CD1c-positive myeloid dendritic cell (primary cell): ENCODE measurements around the gene UBASH3B.
"Not testable (repeated sequence)": the region's sequence is repeated elsewhere in the genome, so short reads cannot be mapped to it uniquely, and the experiment has no call there.

Experiments used
- DNase-seq: peaks from one replicate; pipeline ENCODE4 v3.0.0-alpha.2; 2016; ENCODE audit errors: extremely low spot score

UBASH3B gene, protein sequence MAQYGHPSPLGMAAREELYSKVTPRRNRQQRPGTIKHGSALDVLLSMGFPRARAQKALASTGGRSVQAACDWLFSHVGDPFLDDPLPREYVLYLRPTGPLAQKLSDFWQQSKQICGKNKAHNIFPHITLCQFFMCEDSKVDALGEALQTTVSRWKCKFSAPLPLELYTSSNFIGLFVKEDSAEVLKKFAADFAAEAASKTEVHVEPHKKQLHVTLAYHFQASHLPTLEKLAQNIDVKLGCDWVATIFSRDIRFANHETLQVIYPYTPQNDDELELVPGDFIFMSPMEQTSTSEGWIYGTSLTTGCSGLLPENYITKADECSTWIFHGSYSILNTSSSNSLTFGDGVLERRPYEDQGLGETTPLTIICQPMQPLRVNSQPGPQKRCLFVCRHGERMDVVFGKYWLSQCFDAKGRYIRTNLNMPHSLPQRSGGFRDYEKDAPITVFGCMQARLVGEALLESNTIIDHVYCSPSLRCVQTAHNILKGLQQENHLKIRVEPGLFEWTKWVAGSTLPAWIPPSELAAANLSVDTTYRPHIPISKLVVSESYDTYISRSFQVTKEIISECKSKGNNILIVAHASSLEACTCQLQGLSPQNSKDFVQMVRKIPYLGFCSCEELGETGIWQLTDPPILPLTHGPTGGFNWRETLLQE

DNA sequence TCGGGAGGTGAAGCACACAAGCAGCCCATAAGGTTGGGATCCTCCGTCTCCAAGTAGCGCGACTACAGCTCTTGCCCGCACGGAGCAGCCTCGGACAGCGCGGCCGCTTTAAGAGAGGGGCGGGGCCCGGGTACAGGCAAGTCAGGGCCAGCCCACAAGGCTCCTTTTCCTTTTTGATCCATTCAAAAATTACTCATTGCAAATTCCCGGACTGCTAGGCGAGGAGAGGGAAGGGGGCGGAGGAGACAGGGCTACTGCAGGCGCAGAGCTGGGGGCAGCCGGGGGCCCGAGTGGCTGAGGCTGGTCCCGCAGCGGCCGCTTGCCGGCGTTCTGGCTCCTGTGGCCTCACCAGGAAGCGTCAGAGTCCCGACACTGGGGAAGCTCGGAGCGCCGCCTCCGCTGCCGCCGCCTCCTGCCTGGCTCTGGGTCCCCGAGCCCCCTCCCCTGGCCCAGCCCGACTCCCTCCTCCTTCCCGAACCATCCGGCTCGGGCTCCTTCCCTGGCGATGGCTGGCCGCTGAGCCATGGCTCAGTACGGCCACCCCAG is at the start of gene UBASH3B:
Gene UBASH3B (plus strand): TSS at position 196 of the 546 bp plus-strand sequence. CDS start 328 bp downstream, at position 524.
- DNase-seq: peak; percentile 73

DNA sequence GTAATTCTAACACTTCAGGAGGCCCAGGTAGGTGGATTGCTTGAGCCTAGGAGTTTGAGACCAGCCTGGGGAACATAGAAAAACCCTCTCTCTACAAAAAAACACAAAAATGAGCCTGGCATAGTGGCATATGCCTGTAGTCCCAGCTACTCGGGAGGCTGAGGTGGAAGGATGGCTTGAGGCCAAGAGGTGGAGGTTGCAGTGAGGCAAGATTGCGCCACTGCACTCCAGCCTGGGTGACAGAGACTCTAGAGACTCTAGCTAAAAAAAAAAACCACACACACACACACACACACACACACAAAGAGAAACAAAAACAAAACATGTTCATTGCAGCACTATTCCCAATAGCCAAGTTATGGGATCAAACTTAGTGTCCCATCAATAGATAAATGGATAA is 48.4 kb upstream of the UBASH3B start:
- not testable (repeated sequence) for DNase-seq

DNA sequence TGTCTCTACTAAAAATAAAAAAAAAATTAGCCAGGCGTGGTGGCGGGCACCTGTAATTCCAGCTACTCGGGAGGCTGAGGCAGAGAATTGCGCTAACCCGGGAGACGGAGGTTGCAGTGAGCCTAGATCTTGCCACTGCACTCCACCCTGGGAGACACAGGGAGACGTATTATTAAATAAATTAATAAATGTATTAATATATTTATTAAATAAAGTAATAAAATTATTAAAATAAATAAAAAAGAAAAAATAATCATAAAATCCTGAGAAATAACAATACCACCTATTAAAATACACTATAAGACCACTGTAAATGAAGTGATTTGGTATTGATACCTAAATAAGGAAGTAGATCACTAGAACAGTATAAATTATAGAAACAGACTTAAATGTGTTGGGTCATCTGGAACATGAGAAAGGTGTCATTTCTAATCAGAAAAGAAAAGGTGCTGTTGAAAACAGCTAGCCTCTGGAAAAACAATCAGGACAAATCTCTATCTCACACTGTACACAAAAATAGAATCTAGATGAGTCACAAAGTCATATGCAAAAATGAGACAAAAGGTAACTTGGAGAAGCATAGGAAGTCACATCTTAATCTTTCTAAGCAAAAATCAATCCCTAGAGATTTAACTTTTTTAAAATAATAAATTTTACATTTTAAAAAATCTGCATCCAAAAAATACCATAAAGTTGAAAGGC is 43.2 kb upstream of the UBASH3B start:
- no peak for DNase-seq

DNA sequence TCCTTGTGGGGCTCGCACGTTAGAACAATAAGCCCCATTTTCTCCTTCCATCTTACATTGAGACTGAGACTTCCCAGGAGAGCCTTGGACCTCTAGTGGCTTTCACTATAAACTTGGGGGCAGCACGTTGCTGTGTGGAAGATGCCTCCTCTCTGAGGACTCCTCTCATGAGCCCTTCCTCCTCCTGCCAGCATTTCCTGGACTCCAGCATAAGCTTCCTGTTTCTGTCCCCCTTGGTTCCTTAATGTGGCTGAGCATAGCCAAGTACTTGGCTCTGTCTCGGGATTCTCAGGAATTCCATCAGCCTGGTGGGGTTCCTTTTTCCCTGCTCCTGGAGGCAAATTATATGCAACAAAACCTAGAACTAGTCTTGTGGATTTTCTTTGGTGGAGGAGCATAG is 38.8 kb upstream of the UBASH3B start:
- peak; percentile 27 for DNase-seq

DNA sequence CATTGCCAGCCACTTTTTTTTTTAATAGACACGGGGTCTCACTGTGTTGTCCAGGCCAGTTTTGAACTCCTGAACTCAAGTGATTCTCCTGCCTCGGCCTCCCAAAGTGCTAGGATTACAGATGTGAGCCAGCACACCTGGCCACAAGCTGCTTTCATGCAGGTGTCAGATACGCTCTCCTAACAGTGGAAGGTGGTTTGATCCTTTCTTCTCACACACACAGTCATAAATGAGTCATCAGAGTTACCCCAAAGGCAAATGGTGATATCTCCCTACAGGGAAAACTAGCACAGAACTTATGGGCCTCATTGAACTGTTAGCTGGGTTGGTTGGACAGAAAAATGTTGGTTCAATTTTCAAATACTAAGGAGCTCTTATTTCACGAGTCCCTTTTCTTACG is 38.2 kb upstream of the UBASH3B start:
- DNase-seq: no peak

DNA sequence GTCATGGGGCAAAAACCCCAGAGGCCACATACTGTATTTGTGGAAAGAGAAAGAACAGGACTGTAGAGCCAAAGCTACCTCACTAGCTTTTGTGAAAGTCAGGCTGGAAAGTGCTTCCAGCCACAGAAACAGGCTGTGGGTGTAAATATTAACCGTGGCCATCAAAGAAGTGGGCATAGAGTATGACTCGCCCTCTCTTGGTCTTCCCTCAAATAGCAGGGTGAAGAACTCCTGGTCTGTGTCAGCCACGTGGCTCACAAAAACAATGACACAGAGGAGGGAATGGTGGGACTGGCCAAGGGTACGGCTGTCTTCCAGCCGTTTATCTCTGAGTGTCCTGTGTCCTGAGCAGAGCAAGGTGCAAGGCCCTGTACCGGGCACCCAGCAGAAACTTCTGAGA is 37.6 kb upstream of the UBASH3B start:
- no peak for DNase-seq

DNA sequence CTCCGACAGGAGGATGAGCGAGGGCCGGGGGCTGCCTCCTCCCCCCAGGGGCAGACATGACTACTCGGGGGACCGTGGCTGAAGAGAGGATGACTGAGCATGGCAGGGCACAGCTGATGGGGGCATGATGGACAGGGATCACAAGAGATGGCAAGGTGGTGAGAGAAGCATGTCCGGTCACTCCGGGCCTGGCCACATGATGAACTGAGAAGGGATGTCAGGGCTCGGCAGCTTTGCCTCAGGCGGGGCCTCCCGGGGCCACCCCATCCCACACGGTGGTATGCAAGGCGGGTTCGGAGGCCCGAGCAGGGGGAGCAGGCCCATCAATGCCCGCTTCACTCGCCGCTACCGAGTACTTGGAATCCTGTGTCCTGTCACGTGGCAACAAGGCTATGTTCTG is 36.6 kb upstream of the UBASH3B start:
- no peak for DNase-seq

DNA sequence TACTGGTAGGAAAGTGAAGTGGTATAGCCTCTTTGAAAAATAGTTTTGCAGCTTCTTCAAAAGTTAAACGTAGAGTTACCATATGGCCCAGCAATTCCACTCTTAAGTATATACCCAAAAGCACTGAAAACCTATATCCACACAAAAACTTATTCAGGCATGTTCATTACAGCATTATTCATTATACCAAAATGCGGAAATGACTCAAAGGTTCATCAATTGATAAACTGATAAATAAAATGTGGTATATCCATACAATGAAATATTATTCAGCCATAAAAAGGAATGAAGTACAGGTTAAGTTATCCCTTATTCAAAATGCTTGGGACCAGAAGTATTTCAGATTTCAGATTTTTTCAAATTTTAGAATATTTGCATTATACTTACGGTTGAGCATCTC is 35.8 kb upstream of the UBASH3B start:
- DNase-seq: no peak

DNA sequence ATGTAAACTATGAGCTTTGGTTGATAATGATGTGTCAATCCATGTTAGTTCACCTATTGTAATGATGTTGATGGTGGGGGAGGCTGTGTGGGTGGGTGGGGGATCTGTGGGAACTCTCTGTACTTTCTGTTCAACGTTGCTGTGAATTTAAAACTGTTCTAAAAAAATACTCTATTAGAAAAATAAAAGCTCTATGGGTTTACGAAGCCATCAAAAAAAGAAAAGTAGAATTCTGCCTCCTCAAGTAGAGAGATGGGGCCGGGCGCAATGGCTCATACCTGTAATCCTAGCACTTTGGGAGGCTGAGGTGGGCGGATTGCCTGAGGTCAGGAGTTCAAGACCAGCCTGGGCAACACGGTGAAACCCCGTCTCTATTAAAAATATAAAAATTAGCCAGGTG is 30.0 kb upstream of the UBASH3B start:
- not testable (repeated sequence) for DNase-seq

DNA sequence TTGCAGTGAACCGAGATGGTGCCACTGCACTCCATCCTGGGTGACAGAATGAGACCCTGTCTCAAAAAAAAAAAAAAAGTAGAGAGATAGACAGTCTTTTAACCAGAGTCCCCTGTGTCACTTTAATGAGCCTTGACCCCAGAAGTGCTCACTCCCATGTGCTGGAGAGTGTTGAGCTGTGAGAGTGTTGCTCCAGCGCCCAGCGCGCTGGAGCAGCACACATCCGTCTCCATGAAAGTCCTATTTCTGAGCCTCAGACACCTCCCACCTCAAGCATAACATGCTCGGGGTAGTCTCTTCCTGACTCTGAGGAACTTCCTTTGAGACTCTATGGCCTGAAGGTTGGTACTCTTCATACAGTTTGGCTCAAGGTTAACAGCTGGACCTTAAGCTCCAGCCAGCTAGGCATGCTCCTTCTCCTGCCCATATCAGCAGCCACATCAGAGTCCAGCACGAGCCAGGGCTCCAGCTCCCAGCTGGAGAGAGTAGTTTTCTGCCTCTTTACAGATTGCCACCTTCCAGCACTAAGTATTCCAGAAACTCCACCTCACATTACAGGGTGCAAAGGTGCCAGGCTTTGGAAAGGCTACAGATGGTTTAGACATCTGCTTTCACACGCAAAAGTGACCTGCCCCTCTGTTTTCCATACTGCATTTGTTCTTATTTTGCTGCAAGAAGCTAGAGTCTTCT is 29.4 kb upstream of the UBASH3B start:
- DNase-seq: no peak

DNA sequence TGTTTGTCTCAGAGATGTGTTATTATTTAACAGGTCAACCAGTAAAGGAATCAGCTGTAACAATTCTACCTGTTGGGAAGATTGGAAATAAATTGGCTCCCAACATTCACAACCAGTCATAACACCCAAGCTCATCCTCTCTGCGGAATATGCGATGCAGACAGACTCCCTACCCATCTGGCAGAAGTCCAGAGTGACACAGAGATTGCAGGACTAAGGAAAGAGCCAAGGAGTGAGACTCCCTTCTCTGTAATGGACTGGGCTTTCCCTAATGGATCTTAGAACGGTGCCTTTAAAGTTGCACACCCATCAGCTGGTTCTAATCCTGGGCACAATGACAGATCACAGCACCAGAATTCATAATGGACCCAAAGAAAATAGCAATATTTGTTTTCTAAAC is 27.8 kb upstream of the UBASH3B start:
- no peak for DNase-seq

DNA sequence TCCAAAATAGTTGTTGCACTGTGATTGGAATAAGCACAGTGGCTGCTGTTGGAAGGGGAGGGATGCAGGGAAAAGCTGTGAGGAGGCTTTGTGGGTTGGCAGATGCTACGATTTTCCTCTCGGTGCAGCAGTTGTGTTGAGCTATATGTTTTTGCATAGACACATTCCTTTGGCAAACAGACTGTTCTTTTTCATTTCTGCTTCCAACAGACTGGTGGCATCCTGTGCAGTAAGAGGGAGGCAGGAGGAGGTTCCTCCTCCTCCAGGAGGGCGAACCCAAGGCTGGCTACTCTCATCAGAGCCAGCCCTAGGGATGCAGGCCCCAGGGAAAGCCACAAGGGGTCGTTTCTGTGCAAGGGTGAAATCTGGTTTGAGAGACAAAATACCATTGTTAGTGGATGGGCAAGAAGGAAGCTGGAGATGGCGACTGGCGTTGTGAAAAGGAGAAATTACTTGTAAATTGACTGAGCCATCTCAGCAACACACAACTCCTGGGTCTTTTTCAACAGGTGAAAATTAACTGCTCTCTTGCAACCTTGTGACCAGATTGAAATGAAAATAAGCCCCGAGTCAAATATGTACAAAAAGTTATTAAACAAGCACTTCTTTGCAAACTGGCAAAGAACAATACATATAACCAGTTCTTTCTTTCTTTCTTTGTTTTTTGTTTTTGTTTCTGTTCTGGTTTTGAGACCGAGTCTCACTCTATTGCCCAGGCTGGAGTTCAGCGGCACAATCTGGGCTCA is 26.5 kb upstream of the UBASH3B start:
- DNase-seq: peak; percentile 88

DNA sequence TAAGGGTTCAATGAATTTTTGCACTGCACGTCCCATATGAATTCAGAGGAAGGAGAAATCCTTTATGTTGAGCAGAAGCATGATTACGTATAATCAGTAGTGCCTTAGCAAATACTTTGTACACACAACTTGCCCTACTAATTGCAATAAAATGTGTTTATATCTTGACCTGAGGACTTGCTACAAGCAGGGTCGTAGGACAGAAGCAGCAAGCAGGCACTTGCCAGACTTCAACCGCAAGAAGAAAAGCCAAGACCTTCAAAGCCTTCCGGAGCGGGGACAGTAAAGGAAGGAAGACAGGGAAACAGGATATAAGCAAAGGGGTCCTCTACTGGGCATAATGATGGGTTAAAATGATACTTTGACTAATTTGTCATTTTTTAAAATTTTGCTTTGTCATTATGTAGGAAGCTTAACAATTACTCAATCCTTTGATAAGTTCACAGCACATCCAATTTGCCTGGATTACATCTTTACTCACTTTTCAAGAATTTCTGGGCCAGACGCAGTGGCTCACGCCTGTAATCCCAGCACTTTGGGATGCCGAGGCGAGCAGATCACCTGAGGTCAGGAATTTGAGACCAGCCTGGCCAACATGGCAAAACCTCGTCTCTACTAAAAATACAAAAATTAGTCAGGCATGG is 23.2 kb upstream of the UBASH3B start:
- DNase-seq: no peak

DNA sequence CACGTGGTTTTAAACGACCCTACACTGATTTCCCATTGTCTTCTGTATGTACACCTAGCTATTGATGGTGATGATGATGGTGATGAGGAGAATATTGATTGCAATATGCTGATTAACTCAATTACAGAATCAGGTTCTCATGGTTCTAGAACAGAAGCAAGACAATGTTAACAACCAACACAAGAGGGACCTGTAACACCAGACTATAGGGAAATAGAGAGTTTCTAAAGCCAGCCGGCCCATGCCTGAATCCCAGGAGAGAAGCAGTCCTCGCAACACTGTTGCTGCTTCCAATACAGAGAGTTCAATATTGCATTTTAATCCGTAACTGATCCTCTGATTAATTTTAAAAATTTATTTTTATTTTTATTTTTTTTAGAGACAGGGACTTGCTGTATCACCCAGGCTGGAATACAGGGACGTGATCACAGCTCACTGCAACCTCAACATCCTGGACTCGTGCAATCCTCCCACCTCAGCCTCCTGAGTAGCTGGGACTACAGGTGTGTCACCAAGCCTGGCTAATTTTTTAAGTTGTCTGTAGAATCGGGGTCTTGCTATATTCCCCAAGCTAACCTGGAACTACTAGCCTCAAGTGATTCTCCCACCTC is 22.2 kb upstream of the UBASH3B start:
- DNase-seq: peak; percentile 64

DNA sequence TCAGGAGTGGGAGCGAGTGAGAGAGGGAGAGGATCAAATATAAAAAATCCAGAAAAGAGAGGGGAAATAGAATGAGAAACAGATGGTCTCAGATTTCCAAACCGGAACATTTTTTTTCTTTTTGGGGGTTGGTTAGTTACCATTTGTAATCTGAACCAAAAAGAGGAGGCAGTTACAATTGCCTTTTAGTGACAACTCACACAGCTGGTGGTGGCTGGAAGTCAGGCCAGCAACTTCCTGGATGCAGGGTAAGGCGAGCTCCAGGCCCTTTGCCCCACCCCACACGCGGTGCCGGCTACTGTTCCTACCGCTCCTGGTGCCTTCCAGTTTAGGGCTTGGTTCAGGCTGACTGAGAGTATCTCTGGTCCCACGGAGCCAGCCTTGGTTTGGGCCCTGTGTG is 21.0 kb upstream of the UBASH3B start:
- no peak for DNase-seq

DNA sequence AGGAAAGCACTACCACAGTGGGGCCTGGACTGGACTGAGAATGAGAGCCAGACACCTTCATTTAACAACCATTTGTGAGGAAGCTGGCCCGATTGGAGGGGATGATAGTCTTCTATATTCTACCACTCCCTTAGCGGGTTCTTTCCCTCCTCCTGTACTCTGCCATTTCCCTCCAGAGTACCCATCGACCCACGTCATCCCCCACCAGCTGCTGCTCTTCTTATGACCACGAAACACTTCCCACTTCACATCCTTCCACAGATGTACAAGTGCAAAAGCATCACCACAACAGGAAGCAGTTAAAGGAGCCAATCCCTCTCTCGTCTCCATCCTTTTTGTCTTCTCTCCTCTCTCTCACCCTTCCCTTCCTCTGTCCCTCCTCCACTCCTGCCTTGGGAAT is 18.0 kb upstream of the UBASH3B start:
- DNase-seq: no peak

DNA sequence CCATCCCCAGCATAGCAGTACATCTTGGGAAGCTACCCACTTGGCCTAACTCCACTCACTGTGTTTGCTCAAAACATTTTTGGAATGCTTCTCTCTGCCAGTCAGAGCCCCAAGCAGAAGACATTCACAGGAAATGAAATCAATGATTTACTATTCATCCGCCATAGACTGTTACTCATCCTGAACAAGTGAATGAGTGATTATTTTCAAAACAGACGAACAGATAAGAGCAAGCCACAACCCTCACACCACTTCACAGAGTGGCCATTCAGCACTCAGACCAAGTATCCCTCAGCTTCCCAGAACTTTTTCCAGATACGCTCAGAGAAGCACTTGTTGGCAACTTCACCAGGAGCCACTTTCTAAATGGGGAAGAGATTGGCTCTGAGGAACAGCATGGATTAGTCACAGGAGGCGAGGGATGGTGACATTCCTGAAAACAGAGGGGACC is 13.0 kb upstream of the UBASH3B start:
- no peak for DNase-seq

DNA sequence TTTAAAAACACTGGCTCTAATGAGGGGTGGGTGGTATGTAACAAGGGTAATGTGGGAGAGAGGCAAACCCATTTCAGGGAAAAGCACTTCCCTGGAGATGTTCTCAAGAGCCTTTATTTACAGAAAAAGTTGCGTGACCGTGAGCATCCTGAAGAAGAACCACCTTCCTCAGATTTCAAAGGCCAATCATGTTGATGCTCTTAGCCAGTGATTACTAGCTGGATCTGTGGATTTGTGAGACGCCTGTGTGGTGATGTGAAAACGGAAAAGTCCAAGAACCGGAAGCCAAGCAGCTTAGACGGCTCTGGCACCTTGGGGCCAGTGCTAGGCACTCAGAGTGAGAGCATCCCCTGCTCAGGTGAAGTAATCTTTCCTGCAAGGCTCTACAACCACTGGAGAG is 12.6 kb upstream of the UBASH3B start:
- no peak for DNase-seq

DNA sequence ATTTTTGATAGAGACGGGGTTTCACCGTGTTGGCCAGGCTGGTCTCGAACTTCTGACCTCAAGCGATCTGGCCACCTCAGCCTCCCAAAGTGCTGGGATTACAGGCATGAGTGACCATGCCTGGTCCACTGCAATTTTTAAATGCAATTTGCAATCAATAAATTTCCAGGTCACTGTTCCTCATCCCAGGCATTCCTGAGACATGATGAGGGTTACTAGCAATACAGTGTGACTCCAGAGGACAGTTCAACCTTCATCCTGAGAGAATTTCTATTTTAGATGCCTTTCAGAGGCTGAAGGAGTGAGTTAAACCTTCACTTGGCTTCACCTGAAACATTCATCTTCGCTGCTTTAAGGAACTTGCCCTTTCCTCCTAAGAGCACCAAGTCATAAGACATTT is 9.7 kb upstream of the UBASH3B start:
- DNase-seq: no peak
